Measurements from ENCODE around the gene LRP10.

LRP10 gene

GRCh38 chr14:22836301-22837113 lies 35.0 kb upstream of the LRP10 start, which contains the start of gene MMP14:
TSS of gene MMP14 (plus strand) at chr14:22836585. CDS start at chr14:22836818, 233 bp downstream.
- Histone ChIP-seq H3K9me3 (ENCODE audit: control insufficient read depth, low read length) (no peaks in the 10 kb centered on the region), H3K36me3 (ENCODE audit: control insufficient read depth, insufficient read depth, low read length) (peaks cover 16% of the 10 kb centered on the region), H3K27me3 (replicated peaks; ENCODE audit: control insufficient read depth, insufficient read depth, low read length, poor library complexity, severe bottlenecking) (peaks cover 19% of the 10 kb centered on the region), H3K4me3 (ENCODE audit: insufficient read depth, low read depth, low read length, poor library complexity, severe bottlenecking) (peak within 1 kb of the TSS; percentile 42), H3K27ac (ENCODE audit: insufficient read depth, low read length, poor library complexity, severe bottlenecking) (no peak within 1 kb of the TSS), H3K4me1 (ENCODE audit: control insufficient read depth, insufficient read depth, low read length, poor library complexity, severe bottlenecking) (peaks cover 6% of the 10 kb centered on the region)
- DNase-seq, result no peak

- H3K36me3 ChIP-seq (ENCODE audit: control insufficient read depth, insufficient read depth, low read length), result peaks cover 14% of the 10 kb centered on the region
- peaks cover 6% of the 10 kb centered on the region for H3K4me1 ChIP-seq (ENCODE audit: control insufficient read depth, insufficient read depth, low read length, poor library complexity, severe bottlenecking)
- no peak for DNase-seq
- H3K9me3 ChIP-seq (ENCODE audit: control insufficient read depth, low read length), result no peaks in the 10 kb centered on the region
- H3K27ac ChIP-seq (ENCODE audit: insufficient read depth, low read length, poor library complexity, severe bottlenecking), result no peak overlapping the region
- peaks cover 19% of the 10 kb centered on the region for H3K27me3 ChIP-seq (replicated peaks; ENCODE audit: control insufficient read depth, insufficient read depth, low read length, poor library complexity, severe bottlenecking)
- peak overlapping the region; percentile 42 for H3K4me3 ChIP-seq (ENCODE audit: insufficient read depth, low read depth, low read length, poor library complexity, severe bottlenecking)
Measured at GRCh38 chr14:22837114-22837749, 34.3 kb upstream of the LRP10 start.

GRCh38 chr14:22837750-22838538 lies 33.6 kb upstream of the LRP10 start:
- H3K36me3 ChIP-seq (ENCODE audit: control insufficient read depth, insufficient read depth, low read length), result peaks cover 14% of the 10 kb centered on the region
- no peak overlapping the region for H3K4me3 ChIP-seq (ENCODE audit: insufficient read depth, low read depth, low read length, poor library complexity, severe bottlenecking)
- no peaks in the 10 kb centered on the region for H3K9me3 ChIP-seq (ENCODE audit: control insufficient read depth, low read length)
- H3K4me1 ChIP-seq (ENCODE audit: control insufficient read depth, insufficient read depth, low read length, poor library complexity, severe bottlenecking), result peaks cover 6% of the 10 kb centered on the region
- H3K27me3 ChIP-seq (replicated peaks; ENCODE audit: control insufficient read depth, insufficient read depth, low read length, poor library complexity, severe bottlenecking), result peaks cover 19% of the 10 kb centered on the region
- no peak for DNase-seq
- no peak overlapping the region for H3K27ac ChIP-seq (ENCODE audit: insufficient read depth, low read length, poor library complexity, severe bottlenecking)

GRCh38 chr14:22838631-22839041 lies 32.9 kb upstream of the LRP10 start:
- no peak for DNase-seq
- H3K27me3 ChIP-seq (replicated peaks; ENCODE audit: control insufficient read depth, insufficient read depth, low read length, poor library complexity, severe bottlenecking), result peaks cover 19% of the 10 kb centered on the region
- peaks cover 14% of the 10 kb centered on the region for H3K36me3 ChIP-seq (ENCODE audit: control insufficient read depth, insufficient read depth, low read length)
- no peak overlapping the region for H3K27ac ChIP-seq (ENCODE audit: insufficient read depth, low read length, poor library complexity, severe bottlenecking)
- no peak overlapping the region for H3K4me3 ChIP-seq (ENCODE audit: insufficient read depth, low read depth, low read length, poor library complexity, severe bottlenecking)
- H3K4me1 ChIP-seq (ENCODE audit: control insufficient read depth, insufficient read depth, low read length, poor library complexity, severe bottlenecking), result peaks cover 6% of the 10 kb centered on the region
- no peaks in the 10 kb centered on the region for H3K9me3 ChIP-seq (ENCODE audit: control insufficient read depth, low read length)

- DNase-seq, result no peak
- Histone ChIP-seq H3K4me3 (ENCODE audit: insufficient read depth, low read depth, low read length, poor library complexity, severe bottlenecking) (no peak overlapping the region), H3K9me3 (ENCODE audit: control insufficient read depth, low read length) (no peaks in the 10 kb centered on the region), H3K4me1 (ENCODE audit: control insufficient read depth, insufficient read depth, low read length, poor library complexity, severe bottlenecking) (peaks cover 6% of the 10 kb centered on the region), H3K27ac (ENCODE audit: insufficient read depth, low read length, poor library complexity, severe bottlenecking) (no peak overlapping the region), H3K36me3 (ENCODE audit: control insufficient read depth, insufficient read depth, low read length) (peaks cover 8% of the 10 kb centered on the region), H3K27me3 (replicated peaks; ENCODE audit: control insufficient read depth, insufficient read depth, low read length, poor library complexity, severe bottlenecking) (peaks cover 19% of the 10 kb centered on the region)
Measured at GRCh38 chr14:22839159-22839779, 32.3 kb upstream of the LRP10 start.

- Histone ChIP-seq H3K36me3 (ENCODE audit: control insufficient read depth, insufficient read depth, low read length) (no peaks in the 10 kb centered on the region), H3K4me1 (ENCODE audit: control insufficient read depth, insufficient read depth, low read length, poor library complexity, severe bottlenecking) (peaks cover 6% of the 10 kb centered on the region)
Measured at GRCh38 chr14:22841311-22841710, 30.2 kb upstream of the LRP10 start.

GRCh38 chr14:22841769-22842168 lies 29.8 kb upstream of the LRP10 start:
- H3K27ac ChIP-seq (ENCODE audit: insufficient read depth, low read length, poor library complexity, severe bottlenecking), result no peak overlapping the region
- H3K9me3 ChIP-seq (ENCODE audit: control insufficient read depth, low read length), result no peaks in the 10 kb centered on the region
- peaks cover 6% of the 10 kb centered on the region for H3K4me1 ChIP-seq (ENCODE audit: control insufficient read depth, insufficient read depth, low read length, poor library complexity, severe bottlenecking)
- H3K4me3 ChIP-seq (ENCODE audit: insufficient read depth, low read depth, low read length, poor library complexity, severe bottlenecking), result no peak overlapping the region
- no peak for DNase-seq
- peaks cover 18% of the 10 kb centered on the region for H3K27me3 ChIP-seq (replicated peaks; ENCODE audit: control insufficient read depth, insufficient read depth, low read length, poor library complexity, severe bottlenecking)
- H3K36me3 ChIP-seq (ENCODE audit: control insufficient read depth, insufficient read depth, low read length), result no peaks in the 10 kb centered on the region

More at GRCh38 chr14:22841311-22841710, 30.2 kb upstream of the LRP10 start:
- Histone ChIP-seq H3K27ac (ENCODE audit: insufficient read depth, low read length, poor library complexity, severe bottlenecking) (no peak overlapping the region), H3K4me3 (ENCODE audit: insufficient read depth, low read depth, low read length, poor library complexity, severe bottlenecking) (no peak overlapping the region), H3K27me3 (replicated peaks; ENCODE audit: control insufficient read depth, insufficient read depth, low read length, poor library complexity, severe bottlenecking) (peaks cover 19% of the 10 kb centered on the region), H3K9me3 (ENCODE audit: control insufficient read depth, low read length) (no peaks in the 10 kb centered on the region)
- no peak for DNase-seq

- H3K9me3 ChIP-seq (ENCODE audit: control insufficient read depth, low read length), result no peaks in the 10 kb centered on the region
- H3K4me3 ChIP-seq (ENCODE audit: insufficient read depth, low read depth, low read length, poor library complexity, severe bottlenecking), result no peak overlapping the region
- no peaks in the 10 kb centered on the region for H3K36me3 ChIP-seq (ENCODE audit: control insufficient read depth, insufficient read depth, low read length)
- peaks cover 11% of the 10 kb centered on the region for H3K27me3 ChIP-seq (replicated peaks; ENCODE audit: control insufficient read depth, insufficient read depth, low read length, poor library complexity, severe bottlenecking)
- no peak overlapping the region for H3K27ac ChIP-seq (ENCODE audit: insufficient read depth, low read length, poor library complexity, severe bottlenecking)
- H3K4me1 ChIP-seq (ENCODE audit: control insufficient read depth, insufficient read depth, low read length, poor library complexity, severe bottlenecking), result peaks cover 2% of the 10 kb centered on the region
- no peak for DNase-seq
Measured at GRCh38 chr14:22842211-22843122, 29.1 kb upstream of the LRP10 start.

Measured in effector memory CD4-positive, alpha-beta T cell (primary cell).